ENCODE results near the gene GYPC.

GYPC gene

GRCh38 chr2:126652323-126652891, 3.6 kb upstream of the GYPC start:
- no peak for DNase-seq

- DNase-seq = no peak
Observed at GRCh38 chr2:126653109-126653508, 2.8 kb upstream of the GYPC start.

- DNase-seq = no peak
Observed at GRCh38 chr2:126653761-126654160, 2.2 kb upstream of the GYPC start.

- DNase-seq = no peak
Observed at GRCh38 chr2:126655051-126655450, 907 bp upstream of the GYPC start.

- no peak for DNase-seq
Observed at GRCh38 chr2:126656431-126657147, 631 bp downstream of the GYPC start.

- no peak for DNase-seq
Observed at GRCh38 chr2:126657148-126657635, 1.2 kb downstream of the GYPC start.

GRCh38 chr2:126657636-126658318, 1.8 kb downstream of the GYPC start:
- no peak for DNase-seq

- DNase-seq = no peak
Observed at GRCh38 chr2:126658319-126658904, 2.5 kb downstream of the GYPC start.

- no peak for DNase-seq
Observed at GRCh38 chr2:126658905-126659561, 3.1 kb downstream of the GYPC start.

- DNase-seq = no peak
Observed at GRCh38 chr2:126659562-126660467, 3.9 kb downstream of the GYPC start.

GRCh38 chr2:126660971-126661370, 5.0 kb downstream of the GYPC start:
- DNase-seq = no peak

GRCh38 chr2:126661702-126662500, 5.9 kb downstream of the GYPC start:
- no peak for DNase-seq

GRCh38 chr2:126662621-126663020, 6.7 kb downstream of the GYPC start:
- DNase-seq = no peak

- DNase-seq = no peak
Observed at GRCh38 chr2:126663184-126663963, 7.4 kb downstream of the GYPC start.

GRCh38 chr2:126664234-126664633, 8.3 kb downstream of the GYPC start:
- DNase-seq = no peak

- no peak for DNase-seq
Observed at GRCh38 chr2:126664639-126665038, 8.7 kb downstream of the GYPC start.

- no peak for DNase-seq
Observed at GRCh38 chr2:126665483-126665882, 9.5 kb downstream of the GYPC start.

- no peak for DNase-seq
Observed at GRCh38 chr2:126668254-126668653, 12.3 kb downstream of the GYPC start.

GRCh38 chr2:126669772-126670171, 13.8 kb downstream of the GYPC start:
- DNase-seq = no peak

- no peak for DNase-seq
Observed at GRCh38 chr2:126671488-126671887, 15.5 kb downstream of the GYPC start.

All from DMS79 treated with DMSO at 0.1 percent for 48 hours (cell line).